T-cell (primary cell): ENCODE measurements around the gene ACER2. TPM values are rescaled to one million over a fixed set of nuclear protein-coding genes. Genes with fewer than 3 reads are reported as not detected.

ENCODE experiments used
- ATAC-seq, 4 experiments: fragments of 200-7000 bp in 3 of 4; fragments of 150-1000 bp in 1 of 4; cut with Tn5 transposase; replicated peaks in 1 of 4; 1 replicate in 3 of 4; 2 replicates in 1 of 4; pipeline ENCODE4 v1.10.0; 2021; ENCODE audit warnings: moderate library complexity in 3 of 4, mild to moderate bottlenecking in 2 of 4, moderate number of reproducible peaks in 1 of 4
- CTCF ChIA-PET, 2 donors: fragments of 300-600 bp; sonication (Branson Sonifier 250); formaldehyde crosslinking; loops; one replicate each; lab custom pipeline; 2022; ENCODE audit warnings: antibody characterized with exemption in 2 of 2; lab: Charles Lee
- POLR2A ChIA-PET, 2 donors: fragments of 300-600 bp; sonication (Branson Sonifier 250); formaldehyde crosslinking; loops; one replicate each; lab custom pipeline; 2022; ENCODE audit warnings: antibody characterized with exemption in 2 of 2; lab: Charles Lee
- DNase-seq, 35 experiments: peaks; one replicate each; pipeline versions ENCODE4 v3.0.0 to v3.0.0-alpha.2; 2013 to 2023
- H3K27ac ChIP-seq: one replicate; pipeline ENCODE4 v1.5.1; 2013; ENCODE audit warnings: low read length
- H3K27me3 ChIP-seq, 2 experiments: replicated peaks in 1 of 2; 1 replicate in 1 of 2; 2 replicates in 1 of 2; pipeline versions ENCODE4 v1.6.1 to v1.7.0; 2013; ENCODE audit warnings: low read length in 1 of 2, mixed read lengths in 1 of 2; ENCODE audit not compliant: control insufficient read depth in 2 of 2, insufficient read depth in 2 of 2; ENCODE audit errors: extremely low read depth in 1 of 2
- H3K36me3 ChIP-seq, 2 donors: 1 replicate in 1 of 2; 2 replicates in 1 of 2; pipeline versions ENCODE4 v1.6.1 to v1.7.0; 2013; ENCODE audit warnings: low read length in 1 of 2; ENCODE audit not compliant: control insufficient read depth in 2 of 2, insufficient read depth in 1 of 2; ENCODE audit errors: extremely low read depth in 1 of 2
- H3K4me1 ChIP-seq, 2 experiments: 1 replicate in 1 of 2; 2 replicates in 1 of 2; pipeline versions ENCODE4 v1.6.1 to v1.7.0; 2013; ENCODE audit warnings: low read length in 2 of 2, mixed read lengths in 1 of 2; ENCODE audit not compliant: insufficient read depth in 2 of 2, control insufficient read depth in 1 of 2; ENCODE audit errors: extremely low read depth in 1 of 2
- H3K4me3 ChIP-seq, 2 donors: 1 replicate in 1 of 2; 2 replicates in 1 of 2; pipeline versions ENCODE4 v1.5.1 to v1.7.0; 2013; ENCODE audit warnings: mild to moderate bottlenecking in 2 of 2, low read length in 1 of 2, moderate library complexity in 1 of 2; ENCODE audit not compliant: control insufficient read depth in 1 of 2; ENCODE audit errors: extremely low read depth in 1 of 2
- H3K9me3 ChIP-seq: 2 replicates; pipeline ENCODE4 v1.7.0; 2013
- H3K27ac Mint-ChIP-seq, 2 donors: one replicate each; pipeline ENCODE4 v1.8.0; 2020 to 2021; ENCODE audit warnings: mild to moderate bottlenecking in 2 of 2, mixed read lengths in 2 of 2
- H3K27me3 Mint-ChIP-seq, 2 donors: one replicate each; pipeline ENCODE4 v1.8.0; 2021 to 2022; ENCODE audit warnings: mixed read lengths in 2 of 2
- H3K36me3 Mint-ChIP-seq: one replicate; pipeline ENCODE4 v1.8.0; 2021; ENCODE audit warnings: mixed read lengths
- H3K4me1 Mint-ChIP-seq, 3 donors: one replicate each; pipeline ENCODE4 v1.8.0; 2020 to 2022; ENCODE audit warnings: mixed read lengths in 3 of 3, mild to moderate bottlenecking in 1 of 3
- H3K4me3 Mint-ChIP-seq, 3 donors: one replicate each; pipeline ENCODE4 v1.8.0; 2020 to 2022; ENCODE audit warnings: mild to moderate bottlenecking in 3 of 3, mixed read lengths in 3 of 3, moderate library complexity in 3 of 3
- H3K9me3 Mint-ChIP-seq, 3 donors: one replicate each; pipeline ENCODE4 v1.8.0; 2020 to 2022; ENCODE audit warnings: mixed read lengths in 3 of 3
- WGBS: methylation state at CpG from one replicate; pipeline ENCODE4 v1.1.5; 2013; ENCODE audit warnings: missing lambda C conversion rate; ENCODE audit not compliant: insufficient coverage; 5-methylcytosine and 5-hydroxymethylcytosine counted together
- total RNA-seq, 35 experiments: library from RNA in 6 of 35; stranded (reverse) in 6 of 35; fragments of 120-200 nt in 1 of 35; gene quantifications; one replicate each; pipeline versions ENCODE4 v1.2.1 to v1.2.4 and lab custom pipeline; 2013 to 2026

The ACER2 gene
- total RNA-seq, 5 donors from 2014 or later (not counting 1 experiment from before 2014, with no cell fraction given): 1.4 to 4.1 (median 3.2) TPM

GRCh38 chr9:19446361-19446861 is 37.6 kb downstream of the ACER2 start:
- ChIA-PET CTCF (no interaction called here), POLR2A (no interaction called here)
- H3K9me3 Mint-ChIP-seq: no peaks in the 10 kb centered on the region
- H3K36me3 ChIP-seq: no peaks in the 10 kb centered on the region
- H3K4me3 ChIP-seq: no peak overlapping the region
- no peaks in the 10 kb centered on the region for H3K9me3 ChIP-seq
- H3K27me3 Mint-ChIP-seq: no peaks in the 10 kb centered on the region
- peaks cover 8 to 12% (median 10%) of the 10 kb centered on the region in 3 donors for H3K4me1 Mint-ChIP-seq
- 100% methylated on average over 1 of the region's 7 CpGs for WGBS
- no peaks in the 10 kb centered on the region for H3K27me3 ChIP-seq
- no peak for ATAC-seq
- peaks cover 0 to under 1% of the 10 kb centered on the region in 2 experiments for H3K4me1 ChIP-seq
- peaks cover 23% of the 10 kb centered on the region for H3K36me3 Mint-ChIP-seq
- no peak overlapping the region for H3K27ac Mint-ChIP-seq
- no peak for DNase-seq
- H3K4me3 Mint-ChIP-seq: no peak overlapping the region
- no peak overlapping the region for H3K27ac ChIP-seq

DNA sequence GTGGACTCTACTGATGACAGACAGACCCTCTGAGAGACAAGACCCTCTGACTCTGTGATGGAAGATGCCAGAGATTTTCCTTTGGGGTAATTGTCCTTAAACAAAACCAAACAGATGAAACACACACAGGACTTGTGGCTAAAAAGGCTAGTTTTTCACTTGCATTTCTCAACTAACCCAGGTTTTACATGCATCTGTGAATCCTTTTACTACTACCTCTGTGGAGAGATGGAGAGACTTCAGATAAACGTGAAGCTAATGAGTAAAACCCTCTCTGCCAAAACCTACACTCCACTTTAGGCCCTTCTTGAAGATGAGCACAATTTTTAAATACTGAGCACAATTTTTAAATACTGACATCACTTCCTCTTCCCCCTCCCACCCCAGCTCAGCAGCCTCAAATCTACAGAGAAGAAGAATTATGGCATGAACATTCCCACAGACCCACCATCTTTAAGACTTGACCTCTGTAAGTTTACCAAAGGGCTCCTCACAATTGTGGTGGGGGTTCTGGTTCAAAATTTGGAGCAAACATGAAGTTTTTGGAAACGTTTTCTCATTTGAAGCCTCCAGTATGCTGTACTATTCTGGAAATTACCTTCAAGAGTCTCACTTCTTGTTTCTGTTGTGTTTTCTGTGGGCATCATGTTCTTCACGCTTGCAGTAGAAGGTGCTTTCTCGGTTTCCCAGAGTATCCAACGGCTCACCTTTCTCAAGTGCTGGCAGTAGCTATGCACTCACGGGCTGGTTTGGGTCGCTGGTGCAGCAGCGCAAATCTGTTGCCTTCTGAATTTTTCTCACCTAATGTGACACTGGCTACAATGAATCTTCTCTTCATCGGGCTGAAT is 42.7 kb downstream of the ACER2 start:
- no peaks in the 10 kb centered on the region for H3K9me3 ChIP-seq
- ChIA-PET POLR2A (no interaction called here), CTCF (no interaction called here)
- H3K27me3 ChIP-seq: no peaks in the 10 kb centered on the region
- Mint-ChIP-seq H3K36me3 (peaks cover 8% of the 10 kb centered on the region), H3K4me3 (no peak overlapping the region), H3K4me1 (no peaks in the 10 kb centered on the region), H3K27ac (no peak overlapping the region), H3K9me3 (no peaks in the 10 kb centered on the region), H3K27me3 (no peaks in the 10 kb centered on the region)
- DNase-seq (no peak), ATAC-seq (no peak)
- 98% methylated on average over 6 of the region's 9 CpGs for WGBS
- H3K27ac ChIP-seq: no peak overlapping the region
- H3K4me1 ChIP-seq: no peaks in the 10 kb centered on the region
- H3K36me3 ChIP-seq: no peaks in the 10 kb centered on the region
- no peak overlapping the region for H3K4me3 ChIP-seq

DNA sequence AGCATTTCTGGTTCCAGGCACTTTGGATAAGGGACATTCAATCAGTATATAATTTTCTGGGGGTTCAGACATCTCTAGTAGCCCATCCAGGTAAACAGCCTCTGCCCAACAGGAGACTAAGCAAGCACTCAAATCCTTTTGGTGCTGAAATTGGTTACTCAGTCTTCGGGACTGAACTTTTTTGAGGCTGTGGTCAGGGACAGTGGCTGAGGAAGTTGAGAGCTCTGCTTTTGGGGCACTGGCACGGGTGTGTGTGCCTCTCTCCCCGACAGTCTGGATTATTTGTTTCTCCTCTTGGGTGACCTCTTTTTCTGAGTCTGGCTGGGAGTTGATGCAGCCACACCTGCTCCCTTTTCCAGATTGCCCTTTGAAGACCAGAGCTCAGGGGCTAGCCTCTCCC is 47.6 kb downstream of the ACER2 start:
- DNase-seq (no peak), ATAC-seq (no peak)
- Histone ChIP-seq H3K4me3 (no peak overlapping the region), H3K27ac (no peak overlapping the region), H3K4me1 (peaks cover 0 to 5% of the 10 kb centered on the region in 2 experiments), H3K9me3 (no peaks in the 10 kb centered on the region), H3K36me3 (no peaks in the 10 kb centered on the region), H3K27me3 (no peaks in the 10 kb centered on the region)
- Mint-ChIP-seq H3K4me3 (no peak overlapping the region), H3K27ac (no peak overlapping the region), H3K9me3 (no peaks in the 10 kb centered on the region), H3K27me3 (peaks cover 1 to 4% of the 10 kb centered on the region in 2 donors), H3K4me1 (peaks cover 5 to 9% (median 7%) of the 10 kb centered on the region in 3 donors), H3K36me3 (peaks cover 2% of the 10 kb centered on the region)
- WGBS: 25% methylated on average over 2 of the region's 3 CpGs
- CTCF ChIA-PET: interaction anchor here (0.7 to 4.3 kb wide), 9 partner anchors 9 to 1198 kb away, joined by 3 to 35 read pairs (median 4); no protein-coding TSS in a partner anchor
- POLR2A ChIA-PET: no interaction called here

GRCh38 chr9:19456996-19457692 is 48.3 kb downstream of the ACER2 start:
- no peak overlapping the region for H3K27ac Mint-ChIP-seq
- H3K36me3 ChIP-seq: no peaks in the 10 kb centered on the region
- H3K4me3 ChIP-seq: no peak overlapping the region
- H3K27me3 ChIP-seq: no peaks in the 10 kb centered on the region
- WGBS: 50% methylated on average over 4 of the region's 12 CpGs
- DNase-seq (peak in 34 of 35 experiments; percentile 19 to 81 (median 44)), ATAC-seq (peak; percentile 89 to 92 (median 90))
- no peak overlapping the region for H3K27ac ChIP-seq
- no peaks in the 10 kb centered on the region for H3K9me3 ChIP-seq
- H3K4me3 Mint-ChIP-seq: peak overlapping the region in 1 of 3 donors; percentile 47
- no peaks in the 10 kb centered on the region for H3K36me3 Mint-ChIP-seq
- CTCF ChIA-PET: interaction anchor here (0.6 to 2.4 kb wide), 20 partner anchors 8 to 1646 kb away, joined by 3 to 19 read pairs (median 4); partner anchors contain the start of genes RRAGA (in 2 of the 2) and DENND4C (in 1 of the 2)
- H3K27me3 Mint-ChIP-seq: peaks cover 1 to 4% of the 10 kb centered on the region in 2 donors
- peaks cover 5 to 9% (median 7%) of the 10 kb centered on the region in 3 donors for H3K4me1 Mint-ChIP-seq
- no peaks in the 10 kb centered on the region for H3K9me3 Mint-ChIP-seq
- POLR2A ChIA-PET: interaction anchor here in 1 of 2 donors (0.8 kb wide), 1 partner anchor 1667 kb away, joined by 3 read pairs; no protein-coding TSS in a partner anchor
- H3K4me1 ChIP-seq: peaks cover 0 to 5% of the 10 kb centered on the region in 2 experiments

DNA sequence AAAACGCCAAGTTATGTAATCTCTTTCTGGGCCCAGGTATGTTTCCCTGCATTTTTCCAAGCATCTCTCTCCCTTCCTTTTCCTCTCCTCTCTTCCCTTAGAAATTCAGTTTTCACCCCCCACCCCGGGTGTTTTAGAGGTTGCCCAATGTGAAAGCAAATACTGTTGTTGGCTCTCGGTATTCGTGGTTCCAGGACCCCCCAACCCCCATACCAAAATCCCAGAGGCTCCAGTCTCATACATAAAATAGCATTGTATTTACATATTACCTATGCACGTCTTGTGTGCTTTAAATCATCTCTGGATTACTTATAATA is 48.8 kb downstream of the ACER2 start:
- peaks cover 0 to 5% of the 10 kb centered on the region in 2 experiments for H3K4me1 ChIP-seq
- H3K4me3 ChIP-seq: no peak overlapping the region
- Mint-ChIP-seq H3K27ac (no peak overlapping the region), H3K36me3 (no peaks in the 10 kb centered on the region), H3K4me3 (peak overlapping the region in 1 of 3 donors; percentile 47), H3K9me3 (no peaks in the 10 kb centered on the region), H3K27me3 (peaks cover 1 to 4% of the 10 kb centered on the region in 2 donors), H3K4me1 (peaks cover 5 to 9% (median 7%) of the 10 kb centered on the region in 3 donors)
- no peak overlapping the region for H3K27ac ChIP-seq
- no peaks in the 10 kb centered on the region for H3K9me3 ChIP-seq
- ATAC-seq (peak in 3 of 4 experiments; percentile 15 to 29 (median 29)), DNase-seq (no peak)
- ChIA-PET CTCF (interaction anchor here (0.6 to 2.4 kb wide), 14 partner anchors 8 to 1647 kb away, joined by 3 to 19 read pairs (median 4); partner anchors contain the start of gene RRAGA (in 1 of the 2)), POLR2A (interaction anchor here in 1 of 2 donors (0.8 kb wide), 1 partner anchor 1666 kb away, joined by 3 read pairs; no protein-coding TSS in a partner anchor)
- WGBS: no CpG with 5 or more reads among the region's 5 CpGs
- H3K27me3 ChIP-seq: no peaks in the 10 kb centered on the region
- no peaks in the 10 kb centered on the region for H3K36me3 ChIP-seq

GRCh38 chr9:19460243-19460642 is 51.4 kb downstream of the ACER2 start:
- no peak overlapping the region for H3K4me3 ChIP-seq
- Mint-ChIP-seq H3K27me3 (peaks cover 1 to 4% of the 10 kb centered on the region in 2 donors), H3K4me1 (peaks cover 11 to 19% (median 18%) of the 10 kb centered on the region in 3 donors), H3K9me3 (no peaks in the 10 kb centered on the region), H3K4me3 (no peak overlapping the region), H3K36me3 (no peaks in the 10 kb centered on the region), H3K27ac (no peak overlapping the region)
- POLR2A ChIA-PET: no interaction called here
- no peaks in the 10 kb centered on the region for H3K36me3 ChIP-seq
- no peaks in the 10 kb centered on the region for H3K9me3 ChIP-seq
- 80% methylated on average over 2 of the region's 6 CpGs for whole genome bisulfite sequencing
- DNase-seq: no peak
- H3K27ac ChIP-seq: no peak overlapping the region
- ATAC-seq: no peak
- H3K4me1 ChIP-seq: peaks cover 0 to 15% of the 10 kb centered on the region in 2 experiments
- H3K27me3 ChIP-seq: peaks cover 0 to 4% of the 10 kb centered on the region in 2 experiments
- CTCF ChIA-PET: interaction anchor here in 1 of 2 donors (0.7 kb wide), 1 partner anchor 1205 kb away, joined by 3 read pairs; no protein-coding TSS in a partner anchor
